T-helper 9 cell (primary cell): Measurements from ENCODE around the gene ZNF565.
"Not testable (repeated sequence)": the region's sequence is repeated elsewhere in the genome, so short reads cannot be mapped to it uniquely, and the experiment has no call there.

Experiments
- DNase-seq: peaks from one replicate; pipeline ENCODE4 v3.0.0-alpha.2; 2020

The ZNF565 gene

DNA sequence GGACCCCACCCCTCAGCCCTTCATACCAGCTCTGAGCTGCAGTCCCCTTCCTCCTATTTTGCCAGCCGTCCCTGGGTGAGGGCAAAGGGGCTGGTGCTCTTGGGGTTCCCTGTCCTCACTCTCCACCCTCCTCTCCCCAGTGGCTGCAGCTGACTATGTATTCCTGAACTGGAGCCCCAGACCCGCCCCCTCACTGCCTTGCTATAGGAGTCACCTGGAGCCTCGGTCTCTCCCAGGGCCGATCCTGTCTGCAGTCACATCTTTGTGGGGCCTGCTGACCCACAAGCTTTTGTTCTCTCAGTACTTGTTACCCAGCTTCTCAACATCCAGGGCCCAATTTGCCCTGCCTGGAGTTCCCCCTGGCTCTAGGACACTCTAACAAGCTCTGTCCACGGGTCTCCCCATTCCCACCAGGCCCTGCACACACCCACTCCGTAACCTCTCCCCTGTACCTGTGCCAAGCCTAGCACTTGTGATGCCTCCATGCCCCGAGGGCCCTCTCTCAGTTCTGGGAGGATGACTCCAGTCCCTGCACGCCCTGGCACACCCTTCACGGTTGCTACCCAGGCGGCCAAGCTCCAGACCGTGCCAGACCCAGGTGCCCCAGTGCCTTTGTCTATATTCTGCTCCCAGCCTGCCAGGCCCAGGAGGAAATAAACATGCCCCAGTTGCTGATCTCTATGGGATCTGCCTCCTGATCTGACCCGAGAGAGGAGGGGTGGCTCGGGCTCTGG lies 64.6 kb downstream of the ZNF565 start:
- no peak for DNase-seq

DNA sequence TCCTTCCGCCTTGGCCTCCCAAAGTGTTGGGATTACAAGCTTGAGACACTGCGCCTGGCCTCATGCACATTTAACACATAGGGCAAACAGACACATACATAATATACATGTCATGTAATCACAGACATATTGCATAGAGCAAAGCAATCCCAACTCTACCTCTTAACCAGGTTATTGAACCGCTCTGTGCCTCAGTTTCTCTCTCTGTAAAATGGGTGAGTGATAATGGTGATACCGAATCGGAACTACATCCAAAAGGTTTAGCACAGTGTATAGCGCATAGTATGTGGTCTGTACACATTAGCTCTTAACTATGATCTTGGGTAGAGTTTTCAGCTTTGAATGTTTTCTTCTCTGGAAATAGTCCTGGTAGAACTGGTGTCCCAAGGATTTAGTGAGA lies 69.8 kb downstream of the ZNF565 start:
- no peak for DNase-seq

DNA sequence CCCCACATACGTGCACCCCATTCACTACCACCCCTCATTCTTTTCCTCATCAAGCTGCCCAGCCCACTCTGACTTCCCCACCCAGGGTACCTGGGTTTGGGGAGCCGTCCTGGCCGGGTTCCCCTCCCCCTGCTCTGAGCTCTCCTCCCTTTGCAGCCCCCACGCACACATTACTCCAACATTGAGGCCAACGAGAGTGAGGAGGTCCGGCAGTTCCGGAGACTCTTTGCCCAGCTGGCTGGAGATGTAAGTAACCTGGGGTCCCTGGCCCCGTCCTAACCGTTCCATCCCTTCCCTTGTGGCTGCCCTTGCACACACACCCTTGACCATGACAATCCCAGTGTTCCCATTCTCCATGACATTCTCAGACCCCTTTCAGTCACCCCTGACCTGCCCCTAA lies 72.0 kb downstream of the ZNF565 start:
- DNase-seq: no peak

DNA sequence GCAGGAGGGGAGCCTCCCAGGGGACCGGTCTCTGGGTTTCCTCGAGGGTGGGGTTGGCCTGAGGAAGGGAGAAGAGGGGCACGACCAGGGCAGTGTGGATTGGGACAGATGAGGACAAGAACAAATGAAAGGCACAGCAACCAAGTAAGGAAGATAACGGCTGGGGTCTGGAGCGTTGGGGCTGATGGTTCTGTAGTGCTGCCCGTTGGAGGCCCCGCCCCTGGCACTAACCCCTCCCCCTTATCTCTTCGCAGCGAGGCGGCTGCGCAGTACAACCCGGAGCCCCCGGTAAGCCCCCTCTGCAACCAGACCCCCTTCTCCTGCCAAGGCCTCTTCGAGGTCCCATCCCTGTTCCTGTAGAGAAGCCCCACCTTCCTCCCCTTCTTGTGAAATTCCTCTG lies 72.4 kb downstream of the ZNF565 start:
- DNase-seq: no peak

DNA sequence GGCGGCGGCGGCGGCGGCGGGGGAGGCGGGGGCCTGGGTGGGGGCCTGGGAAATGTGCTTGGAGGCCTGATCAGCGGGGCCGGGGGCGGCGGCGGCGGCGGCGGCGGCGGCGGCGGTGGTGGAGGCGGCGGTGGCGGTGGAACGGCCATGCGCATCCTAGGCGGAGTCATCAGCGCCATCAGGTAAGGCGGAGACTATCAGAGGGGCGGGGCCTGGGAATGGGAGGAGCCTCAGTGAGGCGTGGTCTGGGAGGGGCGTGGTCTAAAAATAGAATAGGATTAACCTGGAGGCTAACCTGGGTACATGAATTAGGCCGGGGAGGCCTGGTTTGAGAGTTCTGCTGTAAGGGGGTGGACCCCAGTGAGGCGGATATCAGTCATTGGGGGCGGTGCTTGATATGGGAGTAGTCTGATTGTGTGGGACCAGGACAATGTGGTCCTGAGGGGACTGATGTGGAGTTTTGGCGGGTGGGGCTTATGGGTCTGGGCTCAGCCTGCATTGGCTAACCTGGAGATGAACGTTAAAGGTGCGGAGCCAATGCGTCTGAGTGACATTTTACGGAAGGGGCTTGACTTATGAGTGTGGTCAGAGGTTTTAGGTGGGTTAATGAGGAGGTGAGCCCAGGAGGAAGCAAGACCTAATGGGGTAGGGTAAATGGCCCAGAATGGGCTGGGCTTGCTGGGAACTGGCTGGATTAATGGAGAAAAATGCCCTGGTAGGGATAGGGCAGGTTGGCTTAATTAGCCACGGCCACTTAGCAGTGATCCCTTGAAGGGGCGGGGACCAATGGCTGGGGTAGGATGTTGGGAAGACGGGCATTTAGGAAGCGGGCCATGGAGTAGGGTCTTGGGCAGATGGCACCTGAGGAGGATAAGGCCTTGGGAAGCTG lies 73.2 kb downstream of the ZNF565 start:
- DNase-seq: peak; percentile 92

DNA sequence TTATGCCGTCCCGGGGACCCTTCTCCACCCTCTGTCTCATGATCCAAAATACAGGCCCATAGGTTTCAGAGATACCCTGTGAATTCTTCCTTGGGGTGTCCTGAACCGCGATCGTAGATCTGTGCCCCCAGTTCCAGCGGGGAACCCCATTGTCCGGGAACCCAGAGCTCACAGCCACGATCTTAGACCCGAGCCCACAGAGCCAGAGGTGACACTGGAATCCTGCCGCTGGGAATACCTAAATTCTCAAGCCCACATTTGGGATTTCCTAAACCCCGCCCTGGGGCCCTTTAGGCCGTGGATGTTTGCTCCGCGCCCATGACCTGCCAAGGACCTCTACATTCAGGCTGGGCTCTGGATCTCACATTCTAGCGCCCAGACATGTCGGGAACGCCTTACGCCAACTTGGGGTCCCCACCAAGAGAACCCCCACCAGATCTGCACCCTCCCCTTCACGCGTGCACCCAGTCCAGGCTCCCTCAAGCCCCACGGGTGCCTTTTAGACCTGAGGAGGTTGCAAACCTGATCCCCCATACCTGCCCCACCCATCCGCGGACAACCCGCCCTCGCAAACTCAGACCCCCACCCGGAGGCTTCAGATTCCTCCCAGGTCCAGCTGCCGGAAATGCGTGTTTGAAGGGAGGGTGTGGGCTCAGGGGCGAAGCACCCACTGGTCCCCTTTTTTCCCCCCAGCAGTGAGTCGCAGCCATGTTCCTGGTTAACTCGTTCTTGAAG lies 74.0 kb downstream of the ZNF565 start:
- no peak for DNase-seq

DNA sequence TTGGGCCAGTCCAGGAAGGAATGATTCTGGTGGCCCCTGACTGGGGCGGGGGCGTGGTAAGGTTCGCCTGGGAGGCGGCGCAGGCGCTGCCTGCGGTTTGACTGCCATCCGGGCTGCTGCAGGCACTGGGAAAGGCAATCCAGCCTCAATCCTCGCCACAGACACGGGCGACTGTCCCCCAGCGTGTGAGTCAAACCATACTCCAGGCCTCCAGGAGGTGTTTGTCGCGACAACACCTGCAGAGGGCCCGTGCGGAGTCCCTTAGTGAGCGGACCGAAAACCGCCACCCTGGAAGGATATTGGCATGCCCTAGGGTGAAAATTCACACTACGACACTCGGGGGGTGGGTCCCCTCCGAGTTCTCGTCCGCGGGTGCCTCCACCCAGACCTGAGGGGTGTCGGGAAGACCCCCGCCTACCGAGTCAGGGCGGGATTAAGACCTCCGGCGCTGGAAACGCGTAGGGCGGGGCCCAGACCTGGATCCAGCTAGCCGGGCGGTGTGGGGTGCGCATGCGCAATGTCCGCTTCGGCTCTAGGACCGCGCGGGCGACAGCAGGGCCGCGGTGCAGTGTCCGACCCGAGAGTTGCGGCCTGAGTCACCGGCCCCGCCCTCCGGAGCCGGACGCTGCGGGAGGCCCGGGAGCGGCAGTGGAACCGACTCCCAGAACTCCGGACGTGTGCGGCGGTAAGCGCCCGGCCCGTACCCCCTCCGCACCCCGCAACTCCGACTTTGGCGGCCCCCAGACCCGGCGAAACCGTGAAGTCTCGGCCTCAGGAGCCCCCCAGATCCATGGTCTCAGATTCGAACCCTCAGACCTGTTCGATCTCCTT lies 74.8 kb downstream of the ZNF565 start, which contains the start of gene CAPNS1:
CAPNS1 (plus strand) TSS at position 594 of the 831 bp plus-strand sequence. CDS start 946 bp downstream, outside the sequence.
- peak; percentile 82 for DNase-seq

DNA sequence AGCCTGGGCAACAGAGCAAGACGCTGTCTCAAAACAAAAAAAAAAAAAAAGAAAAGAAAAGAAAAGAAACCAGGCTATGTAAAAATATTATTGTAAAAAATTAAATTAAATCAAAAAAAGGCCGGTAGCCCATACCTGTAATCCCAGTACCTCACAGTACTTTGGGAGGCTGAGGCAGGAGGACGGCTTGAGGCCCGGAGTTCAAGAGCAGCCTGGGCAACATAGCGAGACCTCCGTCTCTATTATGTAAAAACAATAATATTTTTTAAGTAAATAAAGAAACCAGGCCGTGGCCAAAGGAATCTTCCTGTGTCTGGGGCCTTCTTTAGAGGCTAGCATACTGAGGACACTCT lies 75.4 kb downstream of the ZNF565 start:
- no peak for DNase-seq

DNA sequence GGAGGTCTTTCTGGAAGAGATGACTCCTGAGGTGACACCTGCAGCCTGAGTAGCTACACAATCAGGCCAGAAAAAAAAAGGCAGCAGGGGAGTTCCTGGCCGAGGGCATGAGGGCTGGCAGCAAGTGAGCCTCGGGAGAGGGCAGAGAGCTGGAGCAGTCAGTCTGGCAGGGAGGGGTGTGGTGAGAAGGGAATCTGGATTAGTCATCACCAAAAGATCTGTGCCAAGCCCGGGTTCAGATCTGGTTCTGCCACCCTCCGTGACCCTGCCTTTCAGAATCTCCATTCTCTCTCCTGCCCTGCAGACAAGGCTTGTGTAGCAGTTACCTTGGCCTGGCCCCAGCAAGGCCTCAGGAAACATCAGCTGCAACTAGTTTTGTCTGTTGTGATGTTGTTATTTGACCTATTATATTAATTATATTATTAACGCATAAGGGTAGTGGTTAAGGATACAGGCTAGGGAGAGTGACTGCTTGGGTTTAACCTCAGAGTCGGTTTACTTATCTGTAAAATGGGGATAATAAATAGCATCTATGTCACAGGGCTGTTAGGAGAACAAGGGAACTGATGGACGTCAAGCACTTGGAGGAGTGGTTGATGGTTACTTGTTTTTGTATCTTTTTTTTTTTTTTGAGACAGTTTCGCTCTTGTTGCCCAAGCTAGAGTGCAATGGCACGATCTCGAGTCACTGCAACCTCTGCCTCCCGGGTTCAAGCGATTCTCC lies 77.3 kb downstream of the ZNF565 start:
- no peak for DNase-seq

DNA sequence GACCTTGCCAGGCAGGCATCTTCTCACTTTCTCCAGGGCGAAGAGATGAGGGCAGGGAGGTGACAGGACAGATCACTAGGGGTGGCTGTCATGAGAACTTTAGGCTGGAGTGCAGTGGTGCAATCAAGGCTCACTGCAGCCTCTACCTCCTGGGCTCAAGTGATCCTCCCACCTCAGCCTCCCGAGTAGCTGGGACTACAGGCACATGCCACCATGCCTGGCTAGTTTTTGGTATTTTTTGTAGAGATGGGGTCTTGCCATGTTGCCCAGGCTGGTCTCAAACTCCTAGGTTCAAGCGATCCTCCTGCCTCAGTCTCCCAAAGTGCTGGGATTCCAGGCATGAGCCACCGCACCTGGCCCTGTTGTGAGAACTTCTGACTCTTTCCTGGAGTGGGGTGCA lies 79.6 kb downstream of the ZNF565 start:
- not testable (repeated sequence) for DNase-seq
